ENCODE results near the gene DIP2B.
"Not testable (repeated sequence)": the region's sequence is repeated elsewhere in the genome, so short reads cannot be mapped to it uniquely, and the experiment has no call there.

DIP2B gene

DNA sequence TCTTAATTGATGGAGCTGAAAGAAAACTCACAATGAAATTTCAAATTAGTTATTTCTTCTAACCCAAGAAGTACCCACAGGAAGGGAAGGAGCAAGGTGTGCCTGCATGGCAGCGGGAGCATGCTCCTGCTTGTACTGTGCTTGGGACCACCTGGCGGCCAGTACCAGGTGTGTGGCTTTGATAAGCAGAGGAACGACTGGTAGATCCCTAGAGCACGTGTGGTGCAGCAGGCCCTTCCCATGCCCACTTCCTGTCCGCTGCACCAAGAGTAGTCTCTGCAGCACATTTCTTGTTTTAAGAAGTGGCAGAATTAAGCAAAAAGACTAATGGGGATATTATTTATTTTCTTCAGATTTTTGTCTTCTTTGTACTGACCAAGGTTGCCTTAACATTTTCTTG, 136.8 kb downstream of the DIP2B start:
- no peak for DNase-seq

DNA sequence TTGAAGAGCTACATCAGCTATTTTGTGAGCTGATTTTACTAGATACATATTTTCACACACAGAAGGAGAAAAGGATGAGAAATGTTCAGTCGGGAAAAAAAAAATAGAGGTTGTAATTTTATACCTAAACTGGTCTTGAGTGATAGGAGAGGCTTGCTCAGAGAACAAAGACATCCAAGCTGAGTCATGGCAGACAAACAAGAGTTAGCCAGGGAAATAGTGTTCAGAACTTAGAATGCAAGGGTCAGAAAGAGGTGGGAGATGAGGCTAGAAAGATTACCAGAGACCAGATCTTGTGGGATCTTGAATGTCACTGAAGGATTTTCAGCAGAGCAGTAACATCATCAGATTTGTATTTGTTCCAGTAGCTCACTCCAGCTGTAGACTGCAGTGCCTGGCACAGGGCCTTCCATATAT, 137.3 kb downstream of the DIP2B start:
- DNase-seq: no peak

DNA sequence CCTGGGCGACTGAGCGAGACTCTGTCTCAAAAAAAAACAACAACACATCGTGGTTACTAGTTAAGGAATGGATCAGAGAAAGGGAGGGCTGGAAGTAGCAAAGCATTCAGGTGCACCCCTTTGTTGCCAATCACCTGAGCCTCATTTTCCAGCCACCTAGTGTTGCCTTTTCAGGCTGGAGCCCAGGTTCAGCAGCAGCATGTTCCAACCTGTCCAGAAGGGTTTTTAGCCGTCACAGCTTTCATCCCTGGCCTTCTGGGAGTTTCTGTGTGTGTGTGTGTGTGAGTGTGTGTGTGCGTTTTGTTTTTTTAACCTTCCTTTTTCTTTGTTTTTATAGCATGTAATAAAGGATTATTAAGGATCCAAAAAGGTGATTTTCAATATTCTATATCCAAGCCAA, 138.0 kb downstream of the DIP2B start:
- no peak for DNase-seq

- DNase-seq: no peak
Observed at GRCh38 chr12:50647031-50647430, 142.2 kb downstream of the DIP2B start.

DNA sequence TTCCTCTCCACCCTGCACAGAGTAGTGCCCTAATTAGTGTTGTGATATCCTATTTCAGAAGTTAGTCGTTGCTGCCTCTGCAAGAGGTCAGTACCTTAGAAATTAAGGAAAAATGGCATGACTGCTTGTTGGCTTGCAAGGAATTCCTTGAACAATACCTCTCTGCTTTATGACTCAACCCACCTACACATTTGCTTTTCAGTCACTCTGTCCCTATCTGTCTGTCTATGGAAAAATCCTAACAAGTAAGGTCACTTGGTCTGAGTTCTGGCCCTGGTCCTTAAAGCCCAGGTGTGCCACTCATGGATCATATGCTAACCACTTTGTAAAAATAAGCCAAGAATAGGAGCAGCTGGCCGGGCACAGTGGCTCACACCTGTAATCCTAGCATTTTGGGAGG, 142.7 kb downstream of the DIP2B start:
- no peak for DNase-seq

GRCh38 chr12:50650285-50650684, 145.5 kb downstream of the DIP2B start:
- DNase-seq: no peak

GRCh38 chr12:50655374-50655921, 150.7 kb downstream of the DIP2B start:
- no peak for DNase-seq

- no peak for DNase-seq
Observed at GRCh38 chr12:50659260-50659659, 154.5 kb downstream of the DIP2B start.

- no peak for DNase-seq
Observed at GRCh38 chr12:50659690-50660424, 155.1 kb downstream of the DIP2B start.

DNA sequence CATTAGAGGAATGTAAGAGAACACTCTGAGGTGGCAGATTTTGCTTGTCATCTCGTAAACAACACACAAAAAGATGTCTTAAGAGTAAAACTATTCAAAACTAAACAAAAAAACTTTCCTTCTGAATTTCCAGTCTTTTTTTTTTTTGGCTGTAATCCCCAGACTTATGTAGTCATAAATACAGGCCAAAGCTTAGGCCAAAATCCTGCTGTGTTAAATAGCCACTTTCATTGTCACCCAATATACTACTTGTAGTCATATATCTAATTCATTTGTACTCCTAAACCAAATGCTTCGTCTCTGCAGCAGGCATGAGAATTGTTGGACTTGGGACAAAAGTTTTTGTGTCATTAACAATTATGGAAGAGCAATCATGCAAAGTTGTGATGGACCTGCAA, 155.6 kb downstream of the DIP2B start:
- no peak for DNase-seq

DNA sequence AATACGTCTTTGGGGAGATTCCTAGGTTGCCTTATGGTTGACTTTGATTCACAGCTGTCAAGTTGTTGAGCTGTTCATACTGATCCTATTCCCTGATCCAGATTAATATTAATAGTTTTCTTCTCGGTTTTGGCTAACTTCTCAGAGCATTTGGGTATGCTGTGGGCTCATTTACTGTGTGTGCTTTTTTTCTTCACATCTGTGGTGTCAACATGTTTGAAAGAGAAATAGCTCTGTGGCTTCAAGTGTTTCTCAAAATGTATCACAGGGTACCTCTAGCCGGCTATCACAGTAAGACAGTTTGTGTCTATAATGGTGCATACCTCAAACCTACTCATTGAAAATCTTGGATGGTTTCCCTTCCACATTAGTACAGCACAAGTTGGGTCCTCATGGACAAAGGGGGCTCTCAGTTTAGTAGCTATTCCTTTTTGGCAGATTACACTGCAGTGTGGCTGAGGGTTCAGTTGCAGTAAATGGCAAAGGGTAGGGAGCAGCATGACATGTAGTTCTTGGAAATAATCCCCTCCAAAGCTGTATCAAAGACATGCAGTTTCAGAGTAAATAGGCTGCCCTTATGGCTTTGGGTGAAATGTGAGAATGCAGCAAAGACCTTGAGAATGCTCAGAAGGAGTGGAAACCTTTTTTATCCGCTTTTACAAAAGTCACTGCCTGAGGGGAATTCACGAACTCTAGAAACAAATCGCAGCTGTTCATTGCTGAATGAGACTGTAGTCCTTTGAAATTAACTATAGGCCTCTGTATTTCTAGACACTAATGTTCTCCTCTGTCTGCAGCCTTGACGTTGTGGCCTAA, 156.7 kb downstream of the DIP2B start:
- no peak for DNase-seq

DNA sequence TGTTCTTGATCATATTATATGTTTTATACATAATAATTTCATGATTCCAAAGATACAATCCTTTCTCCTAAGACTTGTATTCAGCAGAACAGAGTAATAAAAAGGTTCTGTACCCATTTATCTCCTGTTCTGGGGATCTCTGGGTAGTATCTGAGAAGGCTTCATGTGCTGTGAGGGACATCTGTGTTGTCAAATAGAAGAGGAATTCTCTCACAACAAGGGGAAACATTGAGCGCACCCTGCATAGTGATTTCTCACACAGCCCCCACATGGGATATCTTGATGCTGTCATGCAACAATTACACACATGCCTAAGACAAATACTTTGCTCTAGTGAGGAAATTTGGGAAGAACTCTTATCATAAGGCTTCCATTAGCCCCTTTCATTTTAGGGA, 157.3 kb downstream of the DIP2B start:
- DNase-seq: no peak

DNA sequence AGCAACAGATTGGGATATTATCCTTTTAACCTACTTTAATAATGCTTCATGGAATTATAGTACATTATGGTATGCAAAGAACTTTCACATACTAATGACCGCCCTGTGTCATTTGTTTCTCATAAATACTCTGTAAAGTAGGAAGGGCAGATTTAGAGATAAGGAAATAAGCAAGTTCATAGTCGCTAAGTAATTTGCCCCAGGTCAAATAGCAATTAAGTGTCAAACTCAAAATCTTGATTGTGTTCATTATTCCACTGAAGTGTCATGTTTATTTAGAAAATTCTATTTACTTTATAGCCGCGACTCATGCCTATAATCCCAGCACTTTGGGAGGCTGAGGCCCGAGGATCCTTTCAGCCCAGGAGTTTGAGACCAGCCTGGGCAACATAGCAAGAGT, 160.4 kb downstream of the DIP2B start:
- DNase-seq: no peak

DNA sequence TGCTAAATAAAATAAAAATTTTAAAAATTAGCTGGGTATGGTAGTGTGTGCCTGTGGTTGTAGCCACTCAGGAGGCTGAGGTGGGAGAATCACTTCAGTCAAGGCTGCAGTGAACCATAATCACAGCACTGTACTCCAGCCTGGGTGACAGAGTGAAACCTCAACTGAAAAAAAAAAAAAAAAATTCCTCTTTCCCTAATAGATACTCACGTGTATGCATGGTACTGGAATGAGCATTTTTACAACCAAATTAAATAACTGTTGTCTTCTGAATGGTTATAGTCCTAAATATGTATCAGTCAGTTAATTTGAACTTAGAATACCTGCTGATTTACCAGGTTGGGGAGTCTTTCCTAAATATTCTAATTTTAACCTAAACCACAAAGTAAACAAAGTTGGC, 160.8 kb downstream of the DIP2B start:
- DNase-seq: no peak

DNA sequence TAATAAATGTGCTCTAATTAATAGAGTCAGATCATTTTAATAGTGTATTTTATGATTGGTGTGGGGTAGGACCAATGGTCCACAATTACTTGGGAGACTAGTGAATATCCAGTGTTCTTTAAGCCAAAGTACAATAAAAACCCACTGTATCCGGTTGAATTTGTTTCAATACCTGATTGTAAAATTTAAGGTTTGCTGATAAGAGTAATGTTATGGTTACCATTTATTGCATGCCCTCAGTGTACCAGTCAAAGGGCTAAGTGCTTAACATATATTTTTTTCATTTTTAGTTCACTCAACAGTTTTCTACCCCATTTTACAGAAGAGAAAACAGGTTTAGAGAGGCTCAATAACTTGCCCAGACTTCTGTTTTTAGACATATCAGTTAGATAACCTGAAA, 161.2 kb downstream of the DIP2B start:
- DNase-seq: no peak

- no peak for DNase-seq
Observed at GRCh38 chr12:50672158-50672557, 167.4 kb downstream of the DIP2B start.

GRCh38 chr12:50676756-50677155, 172.0 kb downstream of the DIP2B start:
- DNase-seq: no peak

- no peak for DNase-seq
Observed at GRCh38 chr12:50677858-50678257, 173.1 kb downstream of the DIP2B start.

DNA sequence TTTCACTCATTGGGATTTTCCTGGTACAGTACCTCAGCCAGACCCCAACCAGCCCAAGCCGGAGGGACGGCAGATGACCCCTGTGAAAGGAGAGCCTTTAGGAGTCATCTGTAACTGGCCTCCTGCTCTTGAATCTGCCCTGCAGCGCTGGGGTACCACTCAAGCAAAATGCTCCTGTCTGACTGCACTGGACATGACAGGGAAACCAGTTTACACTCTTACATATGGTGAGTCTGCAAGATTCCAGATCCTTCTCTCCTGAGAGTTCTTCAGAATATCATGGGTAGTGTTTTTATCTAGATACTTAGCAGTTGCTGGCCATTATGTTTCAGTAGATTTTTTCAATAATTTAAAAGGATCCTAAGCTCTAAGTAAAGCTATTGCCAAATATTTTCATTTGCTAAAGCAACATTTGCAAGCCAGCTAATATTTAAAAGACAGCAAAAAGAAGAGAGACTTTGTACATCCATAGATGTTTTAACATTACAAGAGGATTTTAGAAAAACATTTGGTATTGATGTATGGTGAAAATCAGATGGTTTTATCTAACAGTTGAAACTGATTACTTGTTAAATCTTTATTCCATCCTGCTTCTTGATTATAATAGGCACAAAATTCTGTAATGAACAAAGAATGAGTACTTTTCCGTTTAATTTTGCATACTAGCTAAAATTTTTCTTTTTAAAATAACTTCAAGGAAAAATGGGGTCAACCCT, 174.0 kb downstream of the DIP2B start:
- DNase-seq: no peak

DNA sequence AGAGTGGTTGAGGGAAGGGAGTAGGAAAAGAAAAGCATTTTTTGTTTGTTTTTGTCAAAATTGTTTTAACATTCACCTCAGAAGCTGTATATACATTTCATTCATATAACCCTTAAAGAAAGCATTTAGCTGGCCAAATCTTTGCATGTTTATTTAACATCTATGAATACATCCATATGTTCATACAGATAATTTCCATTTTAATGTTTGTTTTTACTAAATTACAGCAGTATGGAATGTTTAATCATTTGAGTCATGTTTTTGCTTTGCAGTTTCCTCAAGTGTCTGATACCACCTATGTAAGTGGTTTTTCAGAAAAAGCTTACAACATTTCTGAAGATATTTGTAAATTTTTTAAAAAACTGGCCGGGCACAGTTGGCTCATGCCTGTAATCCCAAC, 174.8 kb downstream of the DIP2B start:
- DNase-seq: no peak

DNA sequence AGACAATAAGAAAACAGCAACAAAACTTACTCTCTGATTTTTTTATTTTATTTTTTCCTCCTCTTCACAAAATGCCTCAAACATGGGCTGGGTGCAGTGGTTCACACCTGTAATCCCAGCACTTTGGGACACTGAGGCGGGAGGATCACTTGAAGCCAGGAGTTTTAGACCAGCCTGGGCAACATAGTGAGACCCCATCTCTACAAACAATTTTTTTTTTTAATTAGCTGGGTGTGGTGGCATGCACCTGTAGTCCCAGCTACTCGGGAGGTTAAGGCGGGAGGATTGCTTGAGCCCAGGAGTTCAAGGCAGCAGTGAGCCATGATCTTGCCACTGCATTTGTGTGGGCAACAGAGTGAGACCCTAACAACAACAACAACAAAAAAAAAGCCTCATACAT, 176.3 kb downstream of the DIP2B start:
- not testable (repeated sequence) for DNase-seq

DNA sequence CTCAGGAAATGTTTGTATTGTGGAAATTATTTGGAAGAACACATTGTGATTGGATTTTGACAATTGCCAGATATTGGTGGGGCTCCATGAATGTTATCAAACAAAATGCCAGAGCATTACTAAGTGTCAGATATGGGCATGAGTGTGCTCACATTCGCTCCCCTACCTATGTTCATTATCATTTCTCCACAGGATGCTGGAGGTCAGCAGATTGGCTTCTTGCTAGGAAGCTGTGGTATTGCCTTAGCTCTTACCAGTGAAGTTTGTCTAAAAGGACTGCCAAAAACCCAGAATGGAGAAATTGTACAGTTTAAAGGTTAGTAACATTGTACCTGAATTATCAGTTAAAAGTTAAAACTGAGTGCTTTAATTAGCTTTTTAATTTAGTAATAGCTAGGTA, 180.9 kb downstream of the DIP2B start:
- DNase-seq: no peak

GRCh38 chr12:50686406-50686805, 181.6 kb downstream of the DIP2B start:
- DNase-seq: no peak

- DNase-seq: no peak
Observed at GRCh38 chr12:50686976-50687375, 182.2 kb downstream of the DIP2B start.

Measured in MV-4-11 (cell line).